ENCODE measurements around the gene NAB1.
A peak's percentile ranks its signal among the peaks of the same experiment; 100 is the strongest.

Gene NAB1

GRCh38 chr2:190637281-190637734, 11.6 kb upstream of the NAB1 start:
- no peak for DNase-seq (ENCODE audit: low spot score)

- DNase-seq (ENCODE audit: low spot score) = no peak
Measured at GRCh38 chr2:190637903-190638618, 10.8 kb upstream of the NAB1 start.

GRCh38 chr2:190640117-190640516, 8.8 kb upstream of the NAB1 start:
- DNase-seq (ENCODE audit: low spot score) = no peak

- no peak for DNase-seq (ENCODE audit: low spot score)
Measured at GRCh38 chr2:190641469-190641868, 7.4 kb upstream of the NAB1 start.

- DNase-seq (ENCODE audit: low spot score) = no peak
Measured at GRCh38 chr2:190646780-190647522, 1.9 kb upstream of the NAB1 start.

GRCh38 chr2:190648289-190649034, 421 bp upstream of the NAB1 start:
- peak; percentile 90 for DNase-seq (ENCODE audit: low spot score)

- DNase-seq (ENCODE audit: low spot score) = no peak
Measured at GRCh38 chr2:190649798-190650390, 1.0 kb downstream of the NAB1 start.

- DNase-seq (ENCODE audit: low spot score) = no peak
Measured at GRCh38 chr2:190651413-190651812, 2.5 kb downstream of the NAB1 start.

- no peak for DNase-seq (ENCODE audit: low spot score)
Measured at GRCh38 chr2:190653231-190653630, 4.3 kb downstream of the NAB1 start.

GRCh38 chr2:190653931-190654330, 5.0 kb downstream of the NAB1 start:
- DNase-seq (ENCODE audit: low spot score) = no peak

- no peak for DNase-seq (ENCODE audit: low spot score)
Measured at GRCh38 chr2:190655113-190655512, 6.2 kb downstream of the NAB1 start.

- DNase-seq (ENCODE audit: low spot score) = no peak
Measured at GRCh38 chr2:190655570-190655969, 6.7 kb downstream of the NAB1 start.

- no peak for DNase-seq (ENCODE audit: low spot score)
Measured at GRCh38 chr2:190656301-190656700, 7.4 kb downstream of the NAB1 start.

- no peak for DNase-seq (ENCODE audit: low spot score)
Measured at GRCh38 chr2:190657474-190658255, 8.8 kb downstream of the NAB1 start.

- no peak for DNase-seq (ENCODE audit: low spot score)
Measured at GRCh38 chr2:190659553-190659952, 10.7 kb downstream of the NAB1 start.

- DNase-seq (ENCODE audit: low spot score) = no peak
Measured at GRCh38 chr2:190662754-190663153, 13.9 kb downstream of the NAB1 start.

GRCh38 chr2:190663348-190663747, 14.5 kb downstream of the NAB1 start:
- DNase-seq (ENCODE audit: low spot score) = no peak

GRCh38 chr2:190663839-190664238, 15.0 kb downstream of the NAB1 start:
- DNase-seq (ENCODE audit: low spot score) = no peak

- DNase-seq (ENCODE audit: low spot score) = no peak
Measured at GRCh38 chr2:190664240-190664639, 15.4 kb downstream of the NAB1 start.

- DNase-seq (ENCODE audit: low spot score) = no peak
Measured at GRCh38 chr2:190666895-190667294, 18.0 kb downstream of the NAB1 start.

GRCh38 chr2:190668892-190669291, 20.0 kb downstream of the NAB1 start:
- DNase-seq (ENCODE audit: low spot score) = no peak

Data from CD4-positive, alpha-beta T cell treated with Interleukin-6 at 100 ng/mL for 8 hours (primary cell).